ENCODE results near the gene ISLR. TPM values are rescaled to one million over a fixed set of nuclear protein-coding genes. Genes with fewer than 3 reads are reported as not detected.

Gene ISLR
- total and polyA plus RNA-seq, 2 experiments from 2014 or later, result 0.55 TPM; not detected in 1

DNA sequence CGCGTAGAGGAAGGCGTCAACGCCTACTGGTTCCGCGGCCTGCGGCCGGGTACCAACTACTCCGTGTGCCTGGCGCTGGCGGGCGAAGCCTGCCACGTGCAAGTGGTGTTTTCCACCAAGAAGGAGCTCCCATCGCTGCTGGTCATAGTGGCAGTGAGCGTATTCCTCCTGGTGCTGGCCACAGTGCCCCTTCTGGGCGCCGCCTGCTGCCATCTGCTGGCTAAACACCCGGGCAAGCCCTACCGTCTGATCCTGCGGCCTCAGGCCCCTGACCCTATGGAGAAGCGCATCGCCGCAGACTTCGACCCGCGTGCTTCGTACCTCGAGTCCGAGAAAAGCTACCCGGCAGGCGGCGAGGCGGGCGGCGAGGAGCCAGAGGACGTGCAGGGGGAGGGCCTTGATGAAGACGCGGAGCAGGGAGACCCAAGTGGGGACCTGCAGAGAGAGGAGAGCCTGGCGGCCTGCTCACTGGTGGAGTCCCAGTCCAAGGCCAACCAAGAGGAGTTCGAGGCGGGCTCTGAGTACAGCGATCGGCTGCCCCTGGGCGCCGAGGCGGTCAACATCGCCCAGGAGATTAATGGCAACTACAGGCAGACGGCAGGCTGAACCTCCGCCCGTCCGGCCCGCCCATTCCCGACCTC lies 39.0 kb upstream of the ISLR start:
- peak overlapping the region; percentile 75 for H3K4me3 ChIP-seq
- H3K4me3 Mint-ChIP-seq, result peak overlapping the region; percentile 70
- peak; percentile 44 for ATAC-seq

More for the DNA sequence above, 39.0 kb upstream of the ISLR start:
- Histone ChIP-seq H3K27me3 (ENCODE audit: insufficient read depth) (peaks cover 98% of the 10 kb centered on the region), H3K4me2 (peak overlapping the region; percentile 94), H2AFZ (peak overlapping the region; percentile 96; the same call in 1 of the 2 replicates), H3K27ac (ENCODE audit: low read depth) (no peak overlapping the region), H4K20me1 (replicated peaks; ENCODE audit: insufficient read depth) (no peaks in the 10 kb centered on the region), H3F3A (replicated peaks; ENCODE audit: low read depth) (peaks cover 17% of the 10 kb centered on the region), H3K79me2 (replicated peaks; ENCODE audit: insufficient read depth) (no peaks in the 10 kb centered on the region), H3K36me3 (ENCODE audit: insufficient read depth) (no peaks in the 10 kb centered on the region), H3K4me1 (ENCODE audit: insufficient read depth) (peaks cover 56% of the 10 kb centered on the region), H3K9me2 (ENCODE audit: insufficient read depth) (no peaks in the 10 kb centered on the region)
- Mint-ChIP-seq H3K27me3 (ENCODE audit: insufficient read depth, low read depth, poor library complexity) (peaks cover 95% of the 10 kb centered on the region), H3K36me3 (ENCODE audit: low read depth) (no peaks in the 10 kb centered on the region; the same call in 2 of the 3 replicates), H3K4me1 (peaks cover 67% of the 10 kb centered on the region), H3K27ac (no peak overlapping the region), H3K9me3 (peaks cover 6% of the 10 kb centered on the region; the same call in 2 of the 3 replicates)
- peak; percentile 86 for DNase-seq (ENCODE audit: low spot score)
- TF ChIP-seq, protein P1, sequence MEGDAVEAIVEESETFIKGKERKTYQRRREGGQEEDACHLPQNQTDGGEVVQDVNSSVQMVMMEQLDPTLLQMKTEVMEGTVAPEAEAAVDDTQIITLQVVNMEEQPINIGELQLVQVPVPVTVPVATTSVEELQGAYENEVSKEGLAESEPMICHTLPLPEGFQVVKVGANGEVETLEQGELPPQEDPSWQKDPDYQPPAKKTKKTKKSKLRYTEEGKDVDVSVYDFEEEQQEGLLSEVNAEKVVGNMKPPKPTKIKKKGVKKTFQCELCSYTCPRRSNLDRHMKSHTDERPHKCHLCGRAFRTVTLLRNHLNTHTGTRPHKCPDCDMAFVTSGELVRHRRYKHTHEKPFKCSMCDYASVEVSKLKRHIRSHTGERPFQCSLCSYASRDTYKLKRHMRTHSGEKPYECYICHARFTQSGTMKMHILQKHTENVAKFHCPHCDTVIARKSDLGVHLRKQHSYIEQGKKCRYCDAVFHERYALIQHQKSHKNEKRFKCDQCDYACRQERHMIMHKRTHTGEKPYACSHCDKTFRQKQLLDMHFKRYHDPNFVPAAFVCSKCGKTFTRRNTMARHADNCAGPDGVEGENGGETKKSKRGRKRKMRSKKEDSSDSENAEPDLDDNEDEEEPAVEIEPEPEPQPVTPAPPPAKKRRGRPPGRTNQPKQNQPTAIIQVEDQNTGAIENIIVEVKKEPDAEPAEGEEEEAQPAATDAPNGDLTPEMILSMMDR (conservative IDR thresholded peaks at IDR 0.05; ENCODE audit: low read depth in 2 of 2), result peak; percentile 67 to 76
- 0 out of 2 replicates have a peak, but pooled peaks have one; percentile 4 for TF ChIP-seq CREB1 (CRISPR knock-in tag; IDR thresholded peaks at IDR 0.05; ENCODE audit: low read depth)
- TF ChIP-seq ZNF114 (CRISPR knock-in tag; IDR thresholded peaks at IDR 0.05), result no peak
- peak; percentile 40 for TF ChIP-seq EZH2phosphoT487 (IDR thresholded peaks at IDR 0.05; ENCODE audit: unreplicated experiment)
- TF ChIP-seq, protein P2, sequence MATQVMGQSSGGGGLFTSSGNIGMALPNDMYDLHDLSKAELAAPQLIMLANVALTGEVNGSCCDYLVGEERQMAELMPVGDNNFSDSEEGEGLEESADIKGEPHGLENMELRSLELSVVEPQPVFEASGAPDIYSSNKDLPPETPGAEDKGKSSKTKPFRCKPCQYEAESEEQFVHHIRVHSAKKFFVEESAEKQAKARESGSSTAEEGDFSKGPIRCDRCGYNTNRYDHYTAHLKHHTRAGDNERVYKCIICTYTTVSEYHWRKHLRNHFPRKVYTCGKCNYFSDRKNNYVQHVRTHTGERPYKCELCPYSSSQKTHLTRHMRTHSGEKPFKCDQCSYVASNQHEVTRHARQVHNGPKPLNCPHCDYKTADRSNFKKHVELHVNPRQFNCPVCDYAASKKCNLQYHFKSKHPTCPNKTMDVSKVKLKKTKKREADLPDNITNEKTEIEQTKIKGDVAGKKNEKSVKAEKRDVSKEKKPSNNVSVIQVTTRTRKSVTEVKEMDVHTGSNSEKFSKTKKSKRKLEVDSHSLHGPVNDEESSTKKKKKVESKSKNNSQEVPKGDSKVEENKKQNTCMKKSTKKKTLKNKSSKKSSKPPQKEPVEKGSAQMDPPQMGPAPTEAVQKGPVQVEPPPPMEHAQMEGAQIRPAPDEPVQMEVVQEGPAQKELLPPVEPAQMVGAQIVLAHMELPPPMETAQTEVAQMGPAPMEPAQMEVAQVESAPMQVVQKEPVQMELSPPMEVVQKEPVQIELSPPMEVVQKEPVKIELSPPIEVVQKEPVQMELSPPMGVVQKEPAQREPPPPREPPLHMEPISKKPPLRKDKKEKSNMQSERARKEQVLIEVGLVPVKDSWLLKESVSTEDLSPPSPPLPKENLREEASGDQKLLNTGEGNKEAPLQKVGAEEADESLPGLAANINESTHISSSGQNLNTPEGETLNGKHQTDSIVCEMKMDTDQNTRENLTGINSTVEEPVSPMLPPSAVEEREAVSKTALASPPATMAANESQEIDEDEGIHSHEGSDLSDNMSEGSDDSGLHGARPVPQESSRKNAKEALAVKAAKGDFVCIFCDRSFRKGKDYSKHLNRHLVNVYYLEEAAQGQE (IDR thresholded peaks at IDR 0.05; ENCODE audit: unreplicated experiment), result no peak
- TF ChIP-seq, protein P3, sequence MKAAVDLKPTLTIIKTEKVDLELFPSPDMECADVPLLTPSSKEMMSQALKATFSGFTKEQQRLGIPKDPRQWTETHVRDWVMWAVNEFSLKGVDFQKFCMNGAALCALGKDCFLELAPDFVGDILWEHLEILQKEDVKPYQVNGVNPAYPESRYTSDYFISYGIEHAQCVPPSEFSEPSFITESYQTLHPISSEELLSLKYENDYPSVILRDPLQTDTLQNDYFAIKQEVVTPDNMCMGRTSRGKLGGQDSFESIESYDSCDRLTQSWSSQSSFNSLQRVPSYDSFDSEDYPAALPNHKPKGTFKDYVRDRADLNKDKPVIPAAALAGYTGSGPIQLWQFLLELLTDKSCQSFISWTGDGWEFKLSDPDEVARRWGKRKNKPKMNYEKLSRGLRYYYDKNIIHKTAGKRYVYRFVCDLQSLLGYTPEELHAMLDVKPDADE (IDR thresholded peaks at IDR 0.05), result no peak
- TF ChIP-seq, protein P4, sequence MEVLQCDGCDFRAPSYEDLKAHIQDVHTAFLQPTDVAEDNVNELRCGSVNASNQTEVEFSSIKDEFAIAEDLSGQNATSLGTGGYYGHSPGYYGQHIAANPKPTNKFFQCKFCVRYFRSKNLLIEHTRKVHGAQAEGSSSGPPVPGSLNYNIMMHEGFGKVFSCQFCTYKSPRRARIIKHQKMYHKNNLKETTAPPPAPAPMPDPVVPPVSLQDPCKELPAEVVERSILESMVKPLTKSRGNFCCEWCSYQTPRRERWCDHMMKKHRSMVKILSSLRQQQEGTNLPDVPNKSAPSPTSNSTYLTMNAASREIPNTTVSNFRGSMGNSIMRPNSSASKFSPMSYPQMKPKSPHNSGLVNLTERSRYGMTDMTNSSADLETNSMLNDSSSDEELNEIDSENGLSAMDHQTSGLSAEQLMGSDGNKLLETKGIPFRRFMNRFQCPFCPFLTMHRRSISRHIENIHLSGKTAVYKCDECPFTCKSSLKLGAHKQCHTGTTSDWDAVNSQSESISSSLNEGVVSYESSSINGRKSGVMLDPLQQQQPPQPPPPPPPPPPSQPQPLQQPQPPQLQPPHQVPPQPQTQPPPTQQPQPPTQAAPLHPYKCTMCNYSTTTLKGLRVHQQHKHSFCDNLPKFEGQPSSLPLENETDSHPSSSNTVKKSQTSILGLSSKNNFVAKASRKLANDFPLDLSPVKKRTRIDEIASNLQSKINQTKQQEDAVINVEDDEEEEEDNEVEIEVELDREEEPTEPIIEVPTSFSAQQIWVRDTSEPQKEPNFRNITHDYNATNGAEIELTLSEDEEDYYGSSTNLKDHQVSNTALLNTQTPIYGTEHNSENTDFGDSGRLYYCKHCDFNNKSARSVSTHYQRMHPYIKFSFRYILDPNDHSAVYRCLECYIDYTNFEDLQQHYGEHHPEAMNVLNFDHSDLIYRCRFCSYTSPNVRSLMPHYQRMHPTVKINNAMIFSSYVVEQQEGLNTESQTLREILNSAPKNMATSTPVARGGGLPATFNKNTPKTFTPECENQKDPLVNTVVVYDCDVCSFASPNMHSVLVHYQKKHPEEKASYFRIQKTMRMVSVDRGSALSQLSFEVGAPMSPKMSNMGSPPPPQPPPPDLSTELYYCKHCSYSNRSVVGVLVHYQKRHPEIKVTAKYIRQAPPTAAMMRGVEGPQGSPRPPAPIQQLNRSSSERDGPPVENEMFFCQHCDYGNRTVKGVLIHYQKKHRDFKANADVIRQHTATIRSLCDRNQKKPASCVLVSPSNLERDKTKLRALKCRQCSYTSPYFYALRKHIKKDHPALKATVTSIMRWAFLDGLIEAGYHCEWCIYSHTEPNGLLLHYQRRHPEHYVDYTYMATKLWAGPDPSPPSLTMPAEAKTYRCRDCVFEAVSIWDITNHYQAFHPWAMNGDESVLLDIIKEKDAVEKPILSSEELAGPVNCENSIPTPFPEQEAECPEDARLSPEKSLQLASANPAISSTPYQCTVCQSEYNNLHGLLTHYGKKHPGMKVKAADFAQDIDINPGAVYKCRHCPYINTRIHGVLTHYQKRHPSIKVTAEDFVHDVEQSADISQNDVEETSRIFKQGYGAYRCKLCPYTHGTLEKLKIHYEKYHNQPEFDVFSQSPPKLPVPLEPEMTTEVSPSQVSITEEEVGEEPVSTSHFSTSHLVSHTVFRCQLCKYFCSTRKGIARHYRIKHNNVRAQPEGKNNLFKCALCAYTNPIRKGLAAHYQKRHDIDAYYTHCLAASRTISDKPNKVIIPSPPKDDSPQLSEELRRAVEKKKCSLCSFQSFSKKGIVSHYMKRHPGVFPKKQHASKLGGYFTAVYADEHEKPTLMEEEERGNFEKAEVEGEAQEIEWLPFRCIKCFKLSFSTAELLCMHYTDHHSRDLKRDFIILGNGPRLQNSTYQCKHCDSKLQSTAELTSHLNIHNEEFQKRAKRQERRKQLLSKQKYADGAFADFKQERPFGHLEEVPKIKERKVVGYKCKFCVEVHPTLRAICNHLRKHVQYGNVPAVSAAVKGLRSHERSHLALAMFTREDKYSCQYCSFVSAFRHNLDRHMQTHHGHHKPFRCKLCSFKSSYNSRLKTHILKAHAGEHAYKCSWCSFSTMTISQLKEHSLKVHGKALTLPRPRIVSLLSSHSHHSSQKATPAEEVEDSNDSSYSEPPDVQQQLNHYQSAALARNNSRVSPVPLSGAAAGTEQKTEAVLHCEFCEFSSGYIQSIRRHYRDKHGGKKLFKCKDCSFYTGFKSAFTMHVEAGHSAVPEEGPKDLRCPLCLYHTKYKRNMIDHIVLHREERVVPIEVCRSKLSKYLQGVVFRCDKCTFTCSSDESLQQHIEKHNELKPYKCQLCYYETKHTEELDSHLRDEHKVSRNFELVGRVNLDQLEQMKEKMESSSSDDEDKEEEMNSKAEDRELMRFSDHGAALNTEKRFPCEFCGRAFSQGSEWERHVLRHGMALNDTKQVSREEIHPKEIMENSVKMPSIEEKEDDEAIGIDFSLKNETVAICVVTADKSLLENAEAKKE (CRISPR knock-in tag; IDR thresholded peaks at IDR 0.05), result no peak
- TF ChIP-seq EZH2 (IDR thresholded peaks at IDR 0.05; ENCODE audit: low read depth, unreplicated experiment), result peak; percentile 57
- no peak for TF ChIP-seq JUNB (IDR thresholded peaks at IDR 0.05; ENCODE audit: unreplicated experiment)
- TF ChIP-seq NANOG (IDR thresholded peaks at IDR 0.05; ENCODE audit: borderline replicate concordance), result no peak
- TF ChIP-seq STAT1 (IDR thresholded peaks at IDR 0.05; ENCODE audit: unreplicated experiment), result no peak
- TF ChIP-seq POLR2AphosphoS5 (IDR thresholded peaks at IDR 0.05; ENCODE audit: low read depth), result no peak
- no peak for TF ChIP-seq ZNF331 (CRISPR knock-in tag; IDR thresholded peaks at IDR 0.05; ENCODE audit: low read depth)

Data from GM23338 (cell line).